ENCODE measurements around the gene MAP1B. TPM values are rescaled to one million over a fixed set of nuclear protein-coding genes. Genes with fewer than 3 reads are reported as not detected.

Gene MAP1B
- total and polyA plus RNA-seq, 4 donors = 1.5 to 46.7 (median 16.0) TPM

- Histone ChIP-seq H3K4me1 (ENCODE audit: control insufficient read depth in 5 of 5, insufficient read depth in 5 of 5, low read length in 5 of 5) (peaks cover 0 to 22% (median 5%) of the 10 kb centered on the region in 5 donors), H3K27me3 (ENCODE audit: control insufficient read depth in 3 of 3, insufficient read depth in 3 of 3, low read length in 2 of 3) (no peaks in the 10 kb centered on the region), H3K36me3 (ENCODE audit: control insufficient read depth in 4 of 4, insufficient read depth in 4 of 4, low read length in 4 of 4) (peaks cover 0 to 2% (median 0%) of the 10 kb centered on the region in 4 donors), H3K9me3 (ENCODE audit: control insufficient read depth in 4 of 4, insufficient read depth in 3 of 4, low read length in 3 of 4) (no peaks in the 10 kb centered on the region), H3K9ac (ENCODE audit: insufficient read depth in 1 of 2, low read length in 2 of 2) (no peak overlapping the region), H3K4me3 (no peak overlapping the region), H3K27ac (ENCODE audit: low read depth in 1 of 2, low read length in 1 of 2) (no peak overlapping the region)
- 93 to 97% methylated on average over 7 of the region's 7 CpGs for WGBS, 2 donors
- ATAC-seq (ENCODE audit: insufficient read depth, low FRiP score) (no peak), DNase-seq (no peak)
- TF ChIP-seq, protein P1, sequence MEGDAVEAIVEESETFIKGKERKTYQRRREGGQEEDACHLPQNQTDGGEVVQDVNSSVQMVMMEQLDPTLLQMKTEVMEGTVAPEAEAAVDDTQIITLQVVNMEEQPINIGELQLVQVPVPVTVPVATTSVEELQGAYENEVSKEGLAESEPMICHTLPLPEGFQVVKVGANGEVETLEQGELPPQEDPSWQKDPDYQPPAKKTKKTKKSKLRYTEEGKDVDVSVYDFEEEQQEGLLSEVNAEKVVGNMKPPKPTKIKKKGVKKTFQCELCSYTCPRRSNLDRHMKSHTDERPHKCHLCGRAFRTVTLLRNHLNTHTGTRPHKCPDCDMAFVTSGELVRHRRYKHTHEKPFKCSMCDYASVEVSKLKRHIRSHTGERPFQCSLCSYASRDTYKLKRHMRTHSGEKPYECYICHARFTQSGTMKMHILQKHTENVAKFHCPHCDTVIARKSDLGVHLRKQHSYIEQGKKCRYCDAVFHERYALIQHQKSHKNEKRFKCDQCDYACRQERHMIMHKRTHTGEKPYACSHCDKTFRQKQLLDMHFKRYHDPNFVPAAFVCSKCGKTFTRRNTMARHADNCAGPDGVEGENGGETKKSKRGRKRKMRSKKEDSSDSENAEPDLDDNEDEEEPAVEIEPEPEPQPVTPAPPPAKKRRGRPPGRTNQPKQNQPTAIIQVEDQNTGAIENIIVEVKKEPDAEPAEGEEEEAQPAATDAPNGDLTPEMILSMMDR (IDR thresholded peaks at IDR 0.05; ENCODE audit: control extremely low read depth, extremely low read depth) = no peak
Measured at GRCh38 chr5:72242796-72243475, 135.7 kb downstream of the MAP1B start.

- DNase-seq (no peak), ATAC-seq (ENCODE audit: insufficient read depth, low FRiP score) (no peak)
- Histone ChIP-seq H3K4me1 (ENCODE audit: control insufficient read depth in 5 of 5, insufficient read depth in 5 of 5, low read length in 5 of 5) (peaks cover 0 to 23% (median 7%) of the 10 kb centered on the region in 5 donors), H3K4me3 (no peak overlapping the region), H3K36me3 (ENCODE audit: control insufficient read depth in 4 of 4, insufficient read depth in 4 of 4, low read length in 4 of 4) (peaks cover 0 to 2% (median 0%) of the 10 kb centered on the region in 4 donors), H3K27me3 (ENCODE audit: control insufficient read depth in 3 of 3, insufficient read depth in 3 of 3, low read length in 2 of 3) (no peaks in the 10 kb centered on the region), H3K9ac (ENCODE audit: insufficient read depth in 1 of 2, low read length in 2 of 2) (no peak overlapping the region), H3K27ac (ENCODE audit: low read depth in 1 of 2, low read length in 1 of 2) (no peak overlapping the region), H3K9me3 (ENCODE audit: control insufficient read depth in 4 of 4, insufficient read depth in 3 of 4, low read length in 3 of 4) (no peaks in the 10 kb centered on the region)
- TF ChIP-seq, protein P1 (IDR thresholded peaks at IDR 0.05; ENCODE audit: control extremely low read depth, extremely low read depth) = no peak
- 76 to 88% methylated on average over 2 of the region's 2 CpGs for WGBS, 2 donors
Measured at GRCh38 chr5:72243706-72244105, 136.4 kb downstream of the MAP1B start.

- no peak for ATAC-seq (ENCODE audit: insufficient read depth, low FRiP score)
Measured at GRCh38 chr5:72244862-72245371, 137.6 kb downstream of the MAP1B start.

More at GRCh38 chr5:72244862-72245371, 137.6 kb downstream of the MAP1B start:
- no peak overlapping the region for H3K9ac ChIP-seq (ENCODE audit: insufficient read depth in 1 of 2, low read length in 2 of 2)
- DNase-seq = peak; percentile 15 to 43 (median 27)
- H3K27ac ChIP-seq (ENCODE audit: low read depth in 1 of 2, low read length in 1 of 2) = peak overlapping the region in 1 of 2 donors; percentile 12
- TF ChIP-seq, protein P1 (IDR thresholded peaks at IDR 0.05; ENCODE audit: control extremely low read depth, extremely low read depth) = no peak
- 89 to 94% methylated on average over 2 of the region's 2 CpGs for WGBS, 2 donors
- H3K36me3 ChIP-seq (ENCODE audit: control insufficient read depth in 4 of 4, insufficient read depth in 4 of 4, low read length in 4 of 4) = peaks cover 0 to 2% (median 0%) of the 10 kb centered on the region in 4 donors
- peaks cover 0 to 26% (median 9%) of the 10 kb centered on the region in 5 donors for H3K4me1 ChIP-seq (ENCODE audit: control insufficient read depth in 5 of 5, insufficient read depth in 5 of 5, low read length in 5 of 5)
- no peak overlapping the region for H3K4me3 ChIP-seq
- no peaks in the 10 kb centered on the region for H3K9me3 ChIP-seq (ENCODE audit: control insufficient read depth in 4 of 4, insufficient read depth in 3 of 4, low read length in 3 of 4)
- no peaks in the 10 kb centered on the region for H3K27me3 ChIP-seq (ENCODE audit: control insufficient read depth in 3 of 3, insufficient read depth in 3 of 3, low read length in 2 of 3)

Measured in lung (tissue), 12 donors.